ENCODE data around the gene MYO1E. TPM values are rescaled to one million over a fixed set of nuclear protein-coding genes. Genes with fewer than 3 reads are reported as not detected.

MYO1E gene
- total RNA-seq (100 to 1,000 TPM in 1 of 7 donors, 10 to 100 TPM in 6; 58.4 to 115 (median 87.2) TPM), polyA plus RNA-seq (10 to 100 TPM; 21.3 to 33.7 (median 23.8) TPM)
- long read RNA-seq, donor 1, full-length matches to known transcripts, result 3 of 3 reads
- long read RNA-seq, donor 1, partial matches to known transcripts, result 0 of 3 reads
- long read RNA-seq, donor 1, other reads (novel, unspliced or antisense), result 0 of 3 reads
- long read RNA-seq, donor 2, full-length matches to known transcripts, result 4 of 18 reads
- long read RNA-seq, donor 2, partial matches to known transcripts, result 14 of 18 reads
- long read RNA-seq, donor 2, other reads (novel, unspliced or antisense), result 0 of 18 reads

DNA sequence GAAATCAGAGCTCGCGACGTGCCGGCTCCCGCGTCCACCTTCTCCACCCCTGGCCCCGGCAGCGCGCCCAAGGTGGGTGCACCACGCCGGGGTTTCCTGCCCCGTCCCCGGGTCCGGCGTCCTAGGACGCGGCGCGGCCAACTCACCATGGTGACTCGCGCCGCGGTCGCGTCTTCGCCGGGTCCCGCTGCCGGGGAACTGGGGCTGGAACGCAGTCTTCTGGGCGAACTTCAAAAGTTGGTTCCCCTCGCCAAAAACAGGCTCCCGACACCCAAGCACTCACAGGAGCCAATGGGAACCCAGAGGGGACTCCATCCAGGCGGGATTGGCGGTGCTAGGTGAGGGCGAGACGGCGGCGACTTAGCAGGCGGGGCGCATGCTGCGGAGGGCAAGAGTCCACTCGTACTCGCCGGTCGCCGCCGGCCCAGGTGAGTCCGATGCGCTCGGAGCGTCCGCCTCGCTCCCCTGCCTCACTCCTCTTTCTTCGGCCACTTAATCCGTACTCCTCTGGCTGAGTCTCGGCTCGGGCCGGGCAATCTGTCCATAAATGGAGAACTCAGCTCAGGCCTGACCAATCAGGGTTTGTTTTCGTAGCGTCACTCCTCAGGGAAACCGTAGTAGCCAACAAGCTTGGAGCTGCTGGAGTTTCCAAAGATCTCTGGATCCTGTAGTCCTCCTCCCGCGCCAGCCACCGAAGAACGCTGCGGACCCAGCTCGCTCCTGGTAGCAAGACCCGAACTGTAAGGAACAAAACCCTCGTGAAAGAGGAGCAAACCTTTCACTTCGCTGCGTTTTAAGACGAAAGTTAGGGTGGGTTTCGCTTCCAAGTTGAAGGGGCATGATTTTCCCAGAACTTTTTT, at the start of gene MYO1E:
Gene MYO1E (minus strand): TSS at position 520 of the 860 bp plus-strand sequence. CDS start 371 bp downstream, at position 149.
- peak; percentile 87 to 93 (median 90) for TF ChIP-seq POLR2AphosphoS5 (IDR thresholded peaks at IDR 0.05)
- TF ChIP-seq POLR2A (IDR thresholded peaks at IDR 0.05), result peak in 2 of 3 donors; percentile 27 to 81
- TF ChIP-seq, protein P1, sequence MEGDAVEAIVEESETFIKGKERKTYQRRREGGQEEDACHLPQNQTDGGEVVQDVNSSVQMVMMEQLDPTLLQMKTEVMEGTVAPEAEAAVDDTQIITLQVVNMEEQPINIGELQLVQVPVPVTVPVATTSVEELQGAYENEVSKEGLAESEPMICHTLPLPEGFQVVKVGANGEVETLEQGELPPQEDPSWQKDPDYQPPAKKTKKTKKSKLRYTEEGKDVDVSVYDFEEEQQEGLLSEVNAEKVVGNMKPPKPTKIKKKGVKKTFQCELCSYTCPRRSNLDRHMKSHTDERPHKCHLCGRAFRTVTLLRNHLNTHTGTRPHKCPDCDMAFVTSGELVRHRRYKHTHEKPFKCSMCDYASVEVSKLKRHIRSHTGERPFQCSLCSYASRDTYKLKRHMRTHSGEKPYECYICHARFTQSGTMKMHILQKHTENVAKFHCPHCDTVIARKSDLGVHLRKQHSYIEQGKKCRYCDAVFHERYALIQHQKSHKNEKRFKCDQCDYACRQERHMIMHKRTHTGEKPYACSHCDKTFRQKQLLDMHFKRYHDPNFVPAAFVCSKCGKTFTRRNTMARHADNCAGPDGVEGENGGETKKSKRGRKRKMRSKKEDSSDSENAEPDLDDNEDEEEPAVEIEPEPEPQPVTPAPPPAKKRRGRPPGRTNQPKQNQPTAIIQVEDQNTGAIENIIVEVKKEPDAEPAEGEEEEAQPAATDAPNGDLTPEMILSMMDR (IDR thresholded peaks at IDR 0.05 in 8 of 11, conservative IDR thresholded peaks at IDR 0.05 in 3 of 11), result no peak
- peaks cover 0 to 38% (median 7%) of the 10 kb centered on the region in 7 donors for H3K27me3 ChIP-seq (replicated peaks in 1 of 7)
- WGBS, 5 donors, result 0 to 1% (median 0%) methylated on average over 38 to 74 of the region's 74 CpGs
- H3K4me1 ChIP-seq, result peaks cover 0 to 67% (median 41%) of the 10 kb centered on the region in 6 donors
- intact Hi-C loops (cut with DNase I; ENCODE audit: low total_unique reads), result loop anchor here (5.0 to 10.0 kb wide), 2 partner anchors 122 to 195 kb away; no protein-coding TSS in a partner anchor
- peak within 1 kb of the TSS; percentile 61 to 96 (median 84) for H3K4me3 ChIP-seq
- H3K27ac ChIP-seq, result peak within 1 kb of the TSS; percentile 77 to 91 (median 87)
- peak; percentile 86 for DNase-seq
- no peaks in the 10 kb centered on the region for H3K9me3 ChIP-seq
- H3K36me3 ChIP-seq, result no peaks in the 10 kb centered on the region

DNA sequence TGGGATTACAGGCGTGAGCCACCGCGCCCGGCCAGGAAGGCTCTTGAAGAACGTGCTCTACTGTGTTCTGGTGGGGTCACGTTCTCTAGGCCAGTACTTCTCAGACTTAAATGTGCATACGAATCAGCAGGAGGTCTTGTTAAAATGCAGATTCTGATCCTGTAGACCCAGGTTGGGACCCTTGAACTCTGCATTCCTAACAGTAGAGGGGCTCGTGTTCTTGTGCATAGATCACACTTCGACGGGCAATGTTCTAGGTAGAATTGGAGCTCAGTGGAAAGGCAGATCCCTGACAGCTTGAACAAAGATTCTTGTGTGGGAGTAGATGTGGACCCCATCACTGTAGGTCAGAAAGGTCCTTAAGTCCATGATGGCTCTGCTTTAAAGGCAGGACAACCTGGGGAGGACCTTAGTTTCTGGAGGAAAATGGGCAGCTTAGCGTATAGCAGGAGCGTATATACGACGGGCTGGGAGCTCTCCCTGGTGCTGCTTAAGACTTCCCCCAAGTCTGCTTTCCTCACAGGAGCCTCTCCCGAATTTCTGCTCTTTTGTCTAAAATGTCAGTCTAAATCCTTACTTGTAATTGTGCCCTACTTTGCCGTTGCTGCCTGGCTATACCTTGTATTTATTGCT, 48.4 kb upstream of the MYO1E start:
- Histone ChIP-seq H3K4me3 (no peak overlapping the region), H3K9me3 (no peaks in the 10 kb centered on the region), H3K27ac (no peak overlapping the region), H3K36me3 (no peaks in the 10 kb centered on the region), H3K27me3 (replicated peaks in 1 of 7) (no peaks in the 10 kb centered on the region), H3K4me1 (peaks cover 0 to 33% (median 11%) of the 10 kb centered on the region in 6 donors)
- WGBS, 5 donors, result 42 to 50% (median 47%) methylated on average over 10 to 13 of the region's 16 CpGs
- intact Hi-C loops (cut with DNase I; ENCODE audit: low total_unique reads), result no loop called here
- DNase-seq, result no peak
- TF ChIP-seq, protein P1 (IDR thresholded peaks at IDR 0.05 in 8 of 11, conservative IDR thresholded peaks at IDR 0.05 in 3 of 11), result no peak
- TF ChIP-seq POLR2AphosphoS5 (IDR thresholded peaks at IDR 0.05), result no peak
- no peak for TF ChIP-seq POLR2A (IDR thresholded peaks at IDR 0.05)

DNA sequence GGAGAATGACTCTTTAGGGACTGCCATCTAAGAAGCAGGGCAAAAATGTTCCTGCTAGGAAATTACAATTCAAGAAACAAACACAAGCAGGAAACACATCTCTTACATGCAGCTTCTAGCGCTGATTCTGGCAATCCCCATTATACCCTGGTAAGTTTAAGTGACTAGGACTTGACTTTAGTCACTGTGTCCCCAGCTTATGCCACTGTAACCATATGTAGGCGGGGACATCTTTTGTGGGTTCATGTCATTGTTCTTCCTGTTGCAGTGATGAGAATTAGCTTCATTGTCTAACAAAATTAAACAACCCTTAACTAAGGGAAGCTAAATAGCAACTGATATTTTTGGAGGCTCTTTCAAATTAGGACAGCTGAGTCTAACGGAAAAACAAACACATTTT, 47.4 kb upstream of the MYO1E start:
- intact Hi-C loops (cut with DNase I; ENCODE audit: low total_unique reads), result no loop called here
- H3K4me1 ChIP-seq, result peaks cover 0 to 32% (median 11%) of the 10 kb centered on the region in 6 donors
- H3K27me3 ChIP-seq (replicated peaks in 1 of 7), result no peaks in the 10 kb centered on the region
- no peaks in the 10 kb centered on the region for H3K9me3 ChIP-seq
- WGBS, 5 donors, result 58 to 80% (median 72%) methylated on average over 3 of the region's 3 CpGs
- no peaks in the 10 kb centered on the region for H3K36me3 ChIP-seq
- no peak for DNase-seq
- TF ChIP-seq, protein P1 (IDR thresholded peaks at IDR 0.05 in 8 of 11, conservative IDR thresholded peaks at IDR 0.05 in 3 of 11), result no peak
- TF ChIP-seq POLR2A (IDR thresholded peaks at IDR 0.05), result no peak
- TF ChIP-seq POLR2AphosphoS5 (IDR thresholded peaks at IDR 0.05), result no peak
- H3K27ac ChIP-seq, result no peak overlapping the region
- H3K4me3 ChIP-seq, result no peak overlapping the region

All from spleen (tissue), 13 donors.